IMR-90 (cell line): ENCODE data around the gene SMOC1.

Experiments used
- CEBPB ChIP-seq: IDR thresholded peaks from 2 replicates; pipeline ENCODE4 v1.6.1; 2012; ENCODE audit warnings: low read depth, low read length, improper control_type of control experiment
- POLR2A ChIP-seq: IDR thresholded peaks from 2 replicates; pipeline ENCODE4 v1.6.1; 2012; ENCODE audit warnings: mild to moderate bottlenecking, low read depth, low read length

DNA sequence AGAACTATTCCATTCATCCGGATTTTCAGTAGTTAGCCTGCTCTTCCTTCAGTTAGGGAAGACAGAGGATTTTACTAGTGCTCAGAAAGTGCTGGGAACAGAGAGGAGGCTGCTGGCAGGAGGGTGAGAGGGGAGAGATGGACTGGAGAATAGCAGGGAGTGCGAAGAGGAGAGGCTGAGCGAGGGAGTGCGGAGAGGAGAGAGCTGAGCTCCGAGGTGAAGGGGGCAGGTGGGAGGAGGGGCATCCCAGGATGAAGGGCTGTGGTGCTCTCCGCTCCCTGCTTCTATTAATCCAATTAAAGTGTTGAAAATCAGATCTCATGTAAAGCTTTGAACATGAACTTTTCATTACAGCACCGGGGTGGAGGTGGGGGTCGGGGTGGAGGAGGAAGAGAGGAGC, 20.4 kb upstream of the SMOC1 start:
- TF ChIP-seq POLR2A = no peak
- TF ChIP-seq CEBPB = no peak
